ENCODE results near the gene SOST. TPM values are rescaled to one million over a fixed set of nuclear protein-coding genes. Genes with fewer than 3 reads are reported as not detected.
A peak's percentile ranks its signal among the peaks of the same experiment; 100 is the strongest.

The SOST gene
- total RNA-seq, 4 donors from 2014 or later = not detected

DNA sequence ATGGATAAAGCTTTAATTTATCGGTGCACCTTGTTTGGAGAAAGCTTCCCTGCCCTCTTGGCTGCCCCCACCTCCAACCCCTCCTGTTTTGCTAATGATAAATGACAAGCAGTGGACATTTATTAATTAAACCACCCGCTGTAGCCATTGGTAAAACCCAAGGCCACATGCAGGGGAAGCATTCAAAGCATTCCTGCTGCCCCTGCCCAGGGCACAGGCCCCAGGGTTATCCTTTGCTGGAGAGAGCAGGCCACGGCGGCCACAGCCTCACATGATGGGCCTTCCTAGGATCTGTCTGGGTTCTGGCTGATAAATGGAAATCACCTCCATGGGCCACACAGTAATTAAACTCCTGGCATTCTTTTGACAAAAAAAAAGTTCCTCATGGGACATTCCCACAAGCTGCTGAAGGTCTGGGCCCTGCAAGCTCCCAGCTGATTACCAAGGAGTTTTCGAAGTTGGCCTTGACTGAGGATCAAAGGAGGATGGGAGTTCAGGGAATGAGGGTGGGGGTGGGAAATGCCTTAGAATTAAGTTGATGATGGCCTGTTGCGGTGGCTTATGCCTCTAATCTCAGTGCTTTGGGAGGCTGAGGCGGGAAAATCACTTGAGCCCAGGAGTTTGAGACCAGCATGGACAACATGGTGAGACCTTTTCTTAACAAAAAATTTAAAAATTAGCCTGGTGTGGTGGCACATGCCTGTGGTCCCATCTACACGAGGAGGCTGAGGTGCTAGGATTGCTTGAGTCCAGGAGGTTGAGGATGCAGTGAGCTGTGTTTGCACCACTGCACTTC is 35.5 kb downstream of the SOST start:
- in situ Hi-C loops (cut with MboI; ENCODE audit: low pct_ligation_motif_present in 1 of 4, low pct_unique_long_range_greater_than_20kb in 1 of 4, low sequenced_read_pairs in 3 of 4) (no loop called here), intact Hi-C loops (cut with DNase I; ENCODE audit: low total_unique reads) (no loop called here)
- H3K4me1 ChIP-seq = peaks cover 0 to 5% (median 0%) of the 10 kb centered on the region in 4 donors
- H3K27ac ChIP-seq = no peak overlapping the region
- H3K9me3 ChIP-seq = no peaks in the 10 kb centered on the region
- no peaks in the 10 kb centered on the region for H3K27me3 ChIP-seq
- 60 to 81% methylated on average over 1 to 8 of the region's 8 CpGs for WGBS, 2 donors (ENCODE audit: low coverage in 1 of 2)
- TF ChIP-seq, protein P1, sequence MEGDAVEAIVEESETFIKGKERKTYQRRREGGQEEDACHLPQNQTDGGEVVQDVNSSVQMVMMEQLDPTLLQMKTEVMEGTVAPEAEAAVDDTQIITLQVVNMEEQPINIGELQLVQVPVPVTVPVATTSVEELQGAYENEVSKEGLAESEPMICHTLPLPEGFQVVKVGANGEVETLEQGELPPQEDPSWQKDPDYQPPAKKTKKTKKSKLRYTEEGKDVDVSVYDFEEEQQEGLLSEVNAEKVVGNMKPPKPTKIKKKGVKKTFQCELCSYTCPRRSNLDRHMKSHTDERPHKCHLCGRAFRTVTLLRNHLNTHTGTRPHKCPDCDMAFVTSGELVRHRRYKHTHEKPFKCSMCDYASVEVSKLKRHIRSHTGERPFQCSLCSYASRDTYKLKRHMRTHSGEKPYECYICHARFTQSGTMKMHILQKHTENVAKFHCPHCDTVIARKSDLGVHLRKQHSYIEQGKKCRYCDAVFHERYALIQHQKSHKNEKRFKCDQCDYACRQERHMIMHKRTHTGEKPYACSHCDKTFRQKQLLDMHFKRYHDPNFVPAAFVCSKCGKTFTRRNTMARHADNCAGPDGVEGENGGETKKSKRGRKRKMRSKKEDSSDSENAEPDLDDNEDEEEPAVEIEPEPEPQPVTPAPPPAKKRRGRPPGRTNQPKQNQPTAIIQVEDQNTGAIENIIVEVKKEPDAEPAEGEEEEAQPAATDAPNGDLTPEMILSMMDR (IDR thresholded peaks at IDR 0.05) = no peak
- TF ChIP-seq POLR2A (IDR thresholded peaks at IDR 0.05) (no peak), EP300 (IDR thresholded peaks at IDR 0.05; ENCODE audit: low read depth) (no peak), POLR2AphosphoS5 (IDR thresholded peaks at IDR 0.05) (no peak)
- DNase-seq = no peak
- no peaks in the 10 kb centered on the region for H3K36me3 ChIP-seq
- no peak overlapping the region for H3K4me3 ChIP-seq

DNA sequence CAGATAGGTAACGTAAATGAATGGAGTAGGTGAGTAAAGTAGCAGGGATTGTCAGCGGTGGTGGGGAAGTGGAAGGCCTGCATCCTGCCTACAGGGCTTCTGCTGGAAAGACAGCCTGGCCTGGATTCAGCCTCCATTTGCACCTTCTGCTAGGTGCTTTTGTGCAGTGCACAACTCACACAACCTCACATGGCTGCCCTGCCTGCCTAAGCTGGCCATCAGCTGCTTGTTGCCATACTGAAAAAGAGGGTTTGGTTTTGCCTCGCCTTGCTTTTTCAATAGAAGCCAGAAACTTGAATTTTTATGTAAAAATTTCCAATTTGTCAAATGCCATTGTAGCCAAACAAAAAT is 36.3 kb downstream of the SOST start:
- Histone ChIP-seq H3K36me3 (no peaks in the 10 kb centered on the region), H3K9me3 (no peaks in the 10 kb centered on the region), H3K27me3 (no peaks in the 10 kb centered on the region), H3K4me1 (peaks cover 0 to 5% (median 0%) of the 10 kb centered on the region in 4 donors), H3K4me3 (no peak overlapping the region), H3K27ac (no peak overlapping the region)
- in situ Hi-C loops (cut with MboI; ENCODE audit: low pct_ligation_motif_present in 1 of 4, low pct_unique_long_range_greater_than_20kb in 1 of 4, low sequenced_read_pairs in 3 of 4) = no loop called here
- TF ChIP-seq POLR2AphosphoS5 (IDR thresholded peaks at IDR 0.05) = no peak
- no peak for TF ChIP-seq POLR2A (IDR thresholded peaks at IDR 0.05)
- no peak for TF ChIP-seq EP300 (IDR thresholded peaks at IDR 0.05; ENCODE audit: low read depth)
- TF ChIP-seq, protein P1 (IDR thresholded peaks at IDR 0.05) = no peak
- 93 to 100% methylated on average over 1 to 3 of the region's 3 CpGs for WGBS, 2 donors (ENCODE audit: low coverage in 1 of 2)
- intact Hi-C loops (cut with DNase I; ENCODE audit: low total_unique reads) = no loop called here
- DNase-seq = no peak

GRCh38 chr17:43721537-43722268 is 36.9 kb downstream of the SOST start:
- no peak for DNase-seq
- 80 to 91% methylated on average over 2 to 4 of the region's 4 CpGs for WGBS, 2 donors (ENCODE audit: low coverage in 1 of 2)

More at GRCh38 chr17:43721537-43722268, 36.9 kb downstream of the SOST start:
- Histone ChIP-seq H3K4me1 (peaks cover 0 to 5% (median 0%) of the 10 kb centered on the region in 4 donors), H3K9me3 (no peaks in the 10 kb centered on the region), H3K36me3 (no peaks in the 10 kb centered on the region), H3K27ac (peak overlapping the region in 1 of 4 donors; percentile 95), H3K27me3 (no peaks in the 10 kb centered on the region), H3K4me3 (no peak overlapping the region)
- intact Hi-C loops (cut with DNase I; ENCODE audit: low total_unique reads) = no loop called here
- in situ Hi-C loops (cut with MboI; ENCODE audit: low pct_ligation_motif_present in 1 of 4, low pct_unique_long_range_greater_than_20kb in 1 of 4, low sequenced_read_pairs in 3 of 4) = no loop called here
- TF ChIP-seq POLR2A (IDR thresholded peaks at IDR 0.05) (no peak), POLR2AphosphoS5 (IDR thresholded peaks at IDR 0.05) (no peak), EP300 (IDR thresholded peaks at IDR 0.05; ENCODE audit: low read depth) (no peak)
- TF ChIP-seq, protein P1 (IDR thresholded peaks at IDR 0.05) = no peak
